GM21529 (cell line): ENCODE results near the gene SH3GL1.

Experiments used
- ATAC-seq: cut with Tn5 transposase; IDR thresholded peaks from one replicate; pipeline ENCODE4 v1.9.1; 2021; ENCODE audit not compliant: unreplicated experiment

Gene SH3GL1

DNA sequence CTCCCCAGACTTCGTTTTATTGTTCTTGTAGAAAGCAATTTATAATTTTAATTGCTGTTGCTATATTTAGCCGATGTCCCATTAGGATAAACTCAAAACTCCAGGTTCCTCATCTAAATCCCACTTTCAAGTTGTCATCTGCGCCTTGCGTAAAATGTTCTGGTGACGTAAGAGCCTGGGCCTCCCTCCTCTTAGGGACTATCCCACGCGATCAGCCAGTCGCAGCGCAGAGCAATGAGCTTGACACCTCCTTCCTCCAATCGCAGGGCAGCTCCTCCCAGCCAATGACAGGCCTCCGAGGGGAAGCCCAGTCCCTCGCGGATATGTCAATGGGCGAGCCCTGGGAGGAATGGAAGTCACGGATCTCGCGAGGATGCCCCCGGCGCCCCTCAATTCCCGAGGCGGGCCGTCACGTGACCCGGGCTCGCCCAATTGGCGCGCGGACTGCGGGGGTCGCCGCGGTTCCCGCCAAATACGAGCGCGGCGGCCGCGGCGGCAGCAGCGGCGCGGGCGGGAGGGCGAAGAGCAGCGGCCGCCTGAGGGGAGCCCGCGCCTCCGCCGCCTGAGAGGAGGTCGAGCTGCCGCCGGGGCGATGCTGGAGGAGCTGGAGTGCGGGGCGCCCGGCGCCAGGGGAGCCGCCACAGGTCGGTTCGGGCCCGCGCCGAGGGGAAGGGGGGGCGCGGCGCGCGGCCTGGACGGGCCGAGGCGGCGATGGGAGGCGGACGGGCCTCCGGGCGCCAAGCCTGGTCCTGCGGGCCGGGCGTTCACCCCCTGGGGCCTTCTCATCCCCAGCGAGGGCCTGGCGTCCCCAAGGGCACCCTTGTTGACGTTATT, 2.0 kb upstream of the SH3GL1 start, which contains the start of gene CHAF1A:
CHAF1A (plus strand) TSS at position 470 of the 834 bp plus-strand sequence; CDS start at position 593, 123 bp downstream.
- ATAC-seq = peak; percentile 78

DNA sequence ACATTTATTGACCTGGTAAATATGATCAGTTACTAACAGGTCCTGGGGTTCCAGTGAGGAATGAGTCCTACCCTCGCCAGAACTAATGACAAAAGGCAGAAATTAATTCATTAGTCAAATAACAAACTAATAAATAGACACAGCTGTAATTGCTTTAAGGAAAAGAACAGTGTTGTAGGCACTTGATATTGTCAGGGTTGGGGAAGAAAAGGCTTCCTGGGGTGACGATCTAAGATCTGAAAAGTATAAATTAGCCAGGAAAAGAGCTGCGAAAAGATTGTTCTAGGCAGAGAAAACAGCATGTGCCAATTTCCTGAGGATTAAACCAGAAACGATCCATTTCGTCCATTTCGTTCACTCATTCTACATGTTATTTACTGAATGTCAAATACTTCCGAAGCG, 1.4 kb upstream of the SH3GL1 start:
- no peak for ATAC-seq

DNA sequence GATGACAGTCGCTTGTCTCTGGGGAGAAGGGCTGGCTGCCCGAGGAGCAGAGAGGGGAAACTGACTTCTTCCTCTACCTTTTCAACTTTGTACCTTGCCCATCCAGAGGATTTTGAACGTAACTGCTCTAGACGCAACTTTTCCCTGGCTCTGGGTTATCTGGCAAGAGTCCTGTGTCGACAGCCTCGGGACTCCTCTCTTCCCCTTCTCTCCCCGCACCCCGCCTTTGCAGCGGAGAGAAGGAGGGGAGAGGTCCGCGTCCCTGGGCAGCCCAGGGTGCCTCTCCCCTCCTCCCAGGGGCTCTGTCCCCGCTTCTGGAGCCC, 574 bp downstream of the SH3GL1 start:
- ATAC-seq = peak; percentile 8

DNA sequence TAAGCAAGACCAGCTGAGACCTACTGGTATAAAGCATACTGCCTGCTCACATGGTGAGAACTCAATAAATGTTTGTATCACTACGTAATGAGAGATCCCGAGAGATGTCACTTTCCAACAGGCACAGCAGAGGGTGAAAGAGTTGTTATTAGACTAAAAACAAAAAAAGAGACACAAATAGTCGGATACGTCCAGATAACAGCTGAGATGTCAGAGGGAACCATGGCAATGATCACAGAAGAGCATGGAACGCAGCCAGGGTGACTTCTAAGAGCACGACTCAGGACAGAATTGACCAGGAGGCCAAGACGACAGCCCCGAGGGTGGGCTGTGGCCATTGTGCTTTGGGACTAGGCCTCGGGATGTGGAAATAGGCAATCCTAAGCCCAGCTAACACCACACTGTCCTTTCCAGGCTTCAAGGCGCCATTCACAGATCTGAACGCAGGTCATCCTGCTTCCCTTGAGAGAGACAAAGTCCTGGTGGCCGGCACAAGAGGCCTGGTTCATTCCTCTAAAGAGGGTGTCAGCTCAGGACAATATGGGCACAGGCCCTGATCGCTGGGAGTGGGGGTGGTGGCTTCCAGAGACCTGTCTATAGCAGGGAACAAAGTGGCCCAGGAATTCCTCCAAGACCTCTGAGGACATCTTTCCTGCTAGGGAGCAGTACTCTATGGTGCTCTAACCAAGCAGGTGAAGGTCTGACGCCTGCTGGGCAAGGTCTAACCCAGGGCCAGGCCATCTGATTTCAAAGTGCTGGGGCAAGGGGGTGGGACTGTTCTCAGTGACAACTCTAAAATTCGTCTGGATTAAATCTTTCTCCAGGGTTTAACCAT, 3.2 kb downstream of the SH3GL1 start:
- ATAC-seq = no peak

DNA sequence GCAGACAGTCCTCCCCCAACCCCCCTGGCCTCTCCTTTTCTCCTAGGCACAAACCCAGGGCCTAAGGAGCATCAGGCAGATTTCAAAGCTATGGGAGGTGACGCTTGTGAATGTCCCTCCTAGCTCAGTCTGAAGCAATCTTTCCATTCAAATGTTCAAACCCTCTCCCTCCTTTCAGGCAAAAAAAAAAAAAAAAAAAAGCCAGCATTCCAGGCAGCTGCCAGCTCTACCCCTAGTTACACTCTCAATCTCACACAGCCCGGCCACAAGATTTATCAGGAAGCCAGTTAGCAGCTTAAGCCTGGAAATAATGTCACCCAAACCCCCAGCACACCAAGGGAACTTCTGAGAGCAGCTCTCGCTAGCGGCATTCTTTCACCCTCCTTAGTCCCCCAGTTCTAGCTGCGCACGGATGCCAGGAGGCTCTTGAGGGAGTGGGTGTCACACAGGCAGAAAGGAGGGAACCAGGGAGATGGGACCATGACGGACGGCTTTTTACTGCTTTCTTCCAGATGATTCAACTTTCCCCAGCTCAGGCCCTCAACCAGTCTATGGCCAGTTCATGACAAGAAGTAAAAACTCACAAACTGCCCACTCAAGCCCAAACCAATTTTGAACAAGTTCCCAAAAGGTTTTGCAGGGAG, 6.3 kb downstream of the SH3GL1 start:
- ATAC-seq = no peak

DNA sequence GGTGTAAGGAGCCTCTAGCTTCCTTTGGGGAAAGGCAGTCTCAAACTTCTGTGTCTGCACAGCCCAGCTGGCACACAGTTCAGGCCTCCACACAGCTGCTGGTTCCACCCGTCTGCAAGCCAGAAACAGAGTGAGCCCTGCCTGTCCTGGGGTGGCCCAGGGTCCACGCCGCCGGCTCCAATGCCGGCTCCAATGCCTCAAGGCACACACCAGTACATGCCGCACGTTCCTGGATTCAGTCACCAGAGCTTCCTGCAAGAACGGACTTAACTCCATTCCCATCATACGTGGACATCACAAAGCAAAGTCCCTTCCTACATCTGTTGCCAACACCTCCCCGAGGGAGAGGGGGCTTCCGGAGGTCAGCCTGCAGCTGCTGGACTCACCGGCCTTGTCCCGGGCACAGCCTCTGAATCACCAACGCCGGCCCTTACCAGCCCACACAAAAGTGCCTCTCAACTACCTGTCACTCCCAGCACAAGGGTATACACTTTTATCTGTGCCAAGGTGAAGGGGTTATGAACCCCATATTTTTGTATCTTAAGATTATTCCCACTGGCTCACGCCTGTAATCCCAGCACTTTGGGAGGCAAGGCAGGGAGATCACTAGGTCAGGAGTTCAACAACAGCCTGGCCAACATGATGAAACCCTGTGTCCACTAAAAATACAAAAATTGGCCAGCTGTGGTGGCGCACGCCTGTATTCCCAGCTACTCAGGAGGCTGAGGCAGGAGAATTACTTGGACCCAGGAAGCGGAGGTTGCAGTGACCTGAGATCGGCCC, 8.5 kb downstream of the SH3GL1 start:
- no peak for ATAC-seq

DNA sequence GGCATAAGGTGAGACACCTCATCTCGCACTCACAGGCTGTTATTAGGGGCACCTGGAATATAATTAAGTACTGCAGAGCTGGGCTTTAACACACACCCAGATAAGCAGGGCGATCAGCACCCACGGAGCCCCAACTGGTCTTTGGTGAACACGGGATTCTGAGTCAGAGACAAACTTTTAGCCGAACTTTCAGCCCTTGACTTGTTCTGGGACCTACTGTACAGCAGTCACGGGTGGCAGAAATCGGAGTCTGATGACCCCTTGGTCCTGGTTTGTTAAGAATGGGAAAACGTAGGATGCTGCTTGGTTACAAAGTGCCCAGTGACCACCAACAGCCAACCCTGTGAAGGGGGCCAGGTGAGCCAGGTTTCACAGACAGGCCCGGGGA, 9.0 kb downstream of the SH3GL1 start:
- no peak for ATAC-seq

DNA sequence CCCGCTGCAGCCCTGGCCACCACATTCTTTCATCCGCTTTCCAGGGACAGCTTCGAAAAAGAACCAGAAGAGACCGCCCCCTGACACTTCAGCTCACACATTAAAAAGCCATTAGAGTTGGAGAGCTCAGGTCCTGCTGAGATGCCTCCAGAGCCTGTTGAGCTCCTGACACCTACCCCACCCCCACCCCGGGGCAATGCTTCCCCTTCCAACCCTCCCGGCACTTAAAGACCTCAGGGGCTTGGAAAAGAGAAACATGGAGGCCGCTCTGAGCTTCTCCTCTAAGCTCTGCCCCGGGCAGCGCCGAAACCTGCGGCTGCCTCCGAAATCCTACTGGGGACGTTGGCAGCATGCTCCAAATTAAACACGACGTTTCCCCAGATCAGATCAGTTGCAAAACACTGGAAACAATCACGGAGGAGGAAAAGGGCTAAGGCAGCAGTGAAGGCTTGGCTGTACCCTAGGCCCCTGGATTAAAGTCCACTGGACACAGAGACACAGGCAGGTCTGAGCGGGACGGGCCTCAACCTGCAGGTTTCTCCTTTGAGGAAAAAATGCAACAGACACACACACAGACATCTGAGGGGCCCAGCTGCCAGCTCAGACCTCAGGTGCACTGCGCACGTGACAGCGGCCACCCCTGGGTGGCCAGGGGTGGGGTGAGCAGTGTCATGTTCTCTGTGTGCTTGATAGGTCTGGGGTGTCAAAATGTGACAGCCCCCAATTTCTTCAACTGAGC, 9.6 kb downstream of the SH3GL1 start:
- ATAC-seq = no peak

DNA sequence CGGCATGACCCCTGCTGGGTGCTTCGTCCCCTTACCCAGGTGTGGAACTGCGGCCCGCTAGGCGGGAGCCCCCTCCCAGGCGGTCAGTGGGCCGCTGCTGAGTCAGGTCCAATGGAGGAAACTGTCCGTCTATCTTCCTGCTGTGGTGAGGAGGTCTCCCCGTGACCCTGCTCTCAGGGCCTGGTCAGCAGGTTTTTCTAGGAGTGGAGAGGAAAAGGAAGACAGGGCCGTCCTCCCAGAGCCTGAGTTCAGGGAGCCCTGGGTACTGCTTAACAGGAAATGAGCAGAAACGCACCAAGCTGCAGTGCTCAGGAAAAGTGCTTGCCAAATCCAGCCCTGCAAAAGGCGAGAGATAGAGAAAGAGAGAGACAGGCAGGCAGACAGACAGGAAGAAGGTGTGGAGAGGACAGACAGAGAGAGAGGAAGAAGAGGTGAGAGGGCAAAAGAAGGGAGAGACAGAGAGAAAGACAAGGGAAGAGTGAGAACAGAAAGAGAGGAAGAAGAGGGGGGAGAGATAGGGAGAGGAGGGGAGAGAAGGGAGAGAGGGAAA, 10.3 kb downstream of the SH3GL1 start:
- no peak for ATAC-seq

DNA sequence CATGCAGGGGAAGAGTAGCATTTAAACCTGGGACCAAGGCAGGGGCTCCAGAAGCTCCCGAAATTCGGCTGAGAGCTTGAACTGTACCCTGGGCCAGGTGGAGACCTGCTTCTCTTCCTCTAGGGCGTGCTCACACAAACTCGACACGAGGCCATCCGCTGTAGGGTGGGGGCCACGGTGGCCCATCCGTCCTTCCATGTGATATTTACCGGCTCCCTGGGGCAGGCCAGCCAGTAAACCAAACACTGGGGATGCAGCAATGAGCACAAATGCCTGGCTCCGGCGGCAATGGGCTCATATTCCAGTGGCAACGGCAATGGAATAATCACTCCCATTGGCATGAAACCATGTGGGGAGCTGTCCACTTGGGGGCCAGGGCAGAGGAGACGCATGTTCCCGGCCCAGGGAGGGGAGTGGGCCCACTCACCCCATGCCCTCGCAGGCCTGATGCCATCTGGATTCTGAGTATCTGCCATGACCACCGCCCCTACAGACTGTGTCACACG, 10.8 kb downstream of the SH3GL1 start:
- no peak for ATAC-seq

DNA sequence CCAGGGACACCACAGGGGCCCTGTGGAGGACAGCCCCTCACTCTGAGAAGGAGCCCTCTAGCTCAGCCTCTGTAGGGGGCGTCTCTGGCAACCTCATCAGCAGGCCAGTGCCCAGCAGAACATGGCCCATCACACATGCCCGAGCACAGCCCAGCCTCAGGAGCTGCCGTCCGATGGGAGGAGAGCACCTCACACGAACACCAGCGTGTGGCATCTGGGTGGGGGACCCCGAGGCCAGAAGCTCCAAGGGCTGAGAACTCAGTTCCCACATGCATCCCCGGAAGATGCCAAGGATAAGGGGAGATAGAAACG, 11.3 kb downstream of the SH3GL1 start:
- ATAC-seq = no peak

DNA sequence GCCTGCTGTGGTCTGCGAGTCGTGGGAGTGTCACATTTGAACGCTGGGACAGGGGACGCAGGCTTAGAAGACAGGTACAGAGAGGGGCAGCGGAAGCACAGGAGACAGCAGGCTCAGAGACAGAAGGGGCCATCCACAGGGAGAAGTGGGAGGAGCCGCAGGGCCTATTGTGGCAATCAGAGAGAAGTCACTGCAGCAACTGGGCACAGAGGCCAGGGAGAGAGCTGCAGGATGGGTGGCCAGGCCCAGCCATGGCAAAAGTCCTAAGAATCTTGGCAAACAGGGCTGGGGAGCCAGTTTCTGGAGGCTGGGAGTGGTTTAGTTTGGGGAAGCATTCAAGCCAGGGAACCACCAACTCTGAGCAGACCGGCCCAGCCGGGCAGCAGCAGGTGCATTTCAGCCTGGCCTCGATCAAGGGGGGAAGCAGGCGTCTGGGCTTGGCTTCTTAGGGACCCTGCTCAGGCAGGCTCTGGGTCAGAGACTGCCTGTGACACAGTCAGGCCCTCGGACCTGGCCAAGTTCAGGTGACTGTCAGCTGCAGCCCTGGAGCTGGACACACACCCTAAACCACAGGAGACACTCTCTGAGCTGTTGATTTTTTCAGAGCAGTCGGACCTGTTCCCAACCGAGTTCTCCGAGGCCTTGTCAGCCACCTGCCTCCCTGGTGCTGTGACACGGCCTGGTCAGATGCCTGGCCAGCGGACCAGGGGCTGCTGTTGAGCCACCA, 11.8 kb downstream of the SH3GL1 start:
- ATAC-seq = no peak

DNA sequence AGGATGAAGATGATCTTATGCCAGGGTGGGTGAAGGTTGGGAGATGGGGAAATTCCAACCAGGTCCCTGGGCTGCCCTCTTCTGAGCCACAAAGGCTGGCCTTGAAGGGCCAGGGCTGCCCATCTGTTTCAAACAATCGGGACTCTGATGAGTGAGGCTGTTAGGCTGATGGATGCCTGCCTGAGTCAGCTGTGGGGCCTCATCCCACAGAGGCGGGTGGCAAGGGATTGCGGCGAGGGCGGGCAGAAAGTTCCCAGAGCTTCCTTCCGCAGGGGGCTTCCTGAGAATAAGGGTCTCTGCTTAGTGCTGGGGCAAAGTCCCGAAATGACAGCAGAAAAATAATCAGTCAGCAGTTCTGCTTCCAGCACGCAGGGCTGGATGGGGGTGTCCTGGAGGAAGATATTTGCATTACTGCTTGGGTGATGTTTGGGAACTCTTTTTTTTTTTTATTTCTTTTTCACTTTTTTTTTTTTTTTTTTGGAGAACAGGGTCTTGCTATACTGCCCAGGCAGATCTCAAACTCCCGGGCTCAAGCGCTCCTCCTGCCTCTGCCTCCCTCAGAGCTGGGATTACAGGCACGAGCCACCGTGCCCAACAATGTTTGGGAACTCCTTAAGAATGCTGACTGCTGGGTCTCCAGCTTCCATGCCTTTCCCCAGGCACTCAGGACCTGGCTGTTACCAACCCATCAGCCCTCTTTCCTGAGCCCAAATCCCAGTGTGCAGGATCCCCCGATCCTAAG, 14.1 kb downstream of the SH3GL1 start:
- no peak for ATAC-seq

DNA sequence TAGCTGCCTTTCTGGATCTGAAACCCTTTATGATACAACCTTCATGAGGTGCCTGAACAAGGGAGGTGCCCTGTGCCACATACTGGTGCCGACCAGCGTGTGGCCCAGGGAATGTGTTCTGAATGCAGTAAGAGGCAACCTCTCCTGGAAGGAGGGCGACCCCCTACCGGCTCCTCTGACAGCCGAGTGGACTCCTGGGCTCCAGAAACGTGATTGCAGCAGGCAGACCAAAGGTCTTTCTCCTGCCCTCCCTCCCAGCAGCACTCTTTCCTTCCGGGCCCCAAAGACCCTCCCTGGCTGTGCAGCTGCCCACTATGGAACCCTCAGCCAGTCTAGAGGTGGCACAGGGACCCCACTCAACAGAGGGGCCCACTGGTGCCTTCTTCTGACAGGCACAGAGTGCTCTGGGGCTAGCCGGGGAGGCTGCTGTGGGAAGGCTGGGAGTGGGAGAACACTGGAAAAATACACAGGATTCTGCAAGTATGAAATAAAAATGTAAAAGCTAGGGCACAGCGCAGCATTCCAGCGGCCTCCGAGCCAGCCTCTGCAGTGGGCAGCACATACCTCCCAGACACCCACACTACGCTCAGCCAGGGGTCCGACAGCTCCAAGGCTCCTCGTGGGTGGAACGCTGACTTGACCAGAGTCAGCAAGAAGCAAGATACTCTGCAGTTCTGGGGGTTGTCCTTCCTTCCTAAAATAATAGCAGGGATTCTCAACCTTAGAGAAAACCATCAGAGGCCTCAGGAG, 14.9 kb downstream of the SH3GL1 start:
- no peak for ATAC-seq

DNA sequence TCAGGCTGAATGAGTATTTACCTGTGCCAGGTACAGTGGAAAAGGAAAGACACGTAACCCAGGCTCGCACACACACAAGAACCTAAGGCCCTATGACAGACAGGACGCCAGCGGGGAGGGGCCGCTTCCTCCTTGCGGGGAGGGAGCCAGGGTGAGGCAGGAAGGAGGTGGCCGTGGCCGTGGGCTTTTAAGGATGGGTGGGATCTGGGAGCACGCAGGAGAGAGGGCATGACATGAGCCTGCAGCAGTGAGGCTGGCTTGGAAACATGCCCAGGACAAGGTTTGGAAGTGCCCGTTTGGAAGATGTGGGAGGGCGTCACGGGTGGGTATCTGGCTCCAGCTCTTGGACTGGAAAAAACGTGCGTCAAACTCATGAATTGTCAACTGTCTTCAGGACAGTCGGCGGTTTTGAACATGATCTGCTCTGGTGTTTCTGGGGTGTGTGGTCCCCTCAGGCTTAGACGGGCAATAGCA, 20.1 kb downstream of the SH3GL1 start:
- ATAC-seq = peak; percentile 21

DNA sequence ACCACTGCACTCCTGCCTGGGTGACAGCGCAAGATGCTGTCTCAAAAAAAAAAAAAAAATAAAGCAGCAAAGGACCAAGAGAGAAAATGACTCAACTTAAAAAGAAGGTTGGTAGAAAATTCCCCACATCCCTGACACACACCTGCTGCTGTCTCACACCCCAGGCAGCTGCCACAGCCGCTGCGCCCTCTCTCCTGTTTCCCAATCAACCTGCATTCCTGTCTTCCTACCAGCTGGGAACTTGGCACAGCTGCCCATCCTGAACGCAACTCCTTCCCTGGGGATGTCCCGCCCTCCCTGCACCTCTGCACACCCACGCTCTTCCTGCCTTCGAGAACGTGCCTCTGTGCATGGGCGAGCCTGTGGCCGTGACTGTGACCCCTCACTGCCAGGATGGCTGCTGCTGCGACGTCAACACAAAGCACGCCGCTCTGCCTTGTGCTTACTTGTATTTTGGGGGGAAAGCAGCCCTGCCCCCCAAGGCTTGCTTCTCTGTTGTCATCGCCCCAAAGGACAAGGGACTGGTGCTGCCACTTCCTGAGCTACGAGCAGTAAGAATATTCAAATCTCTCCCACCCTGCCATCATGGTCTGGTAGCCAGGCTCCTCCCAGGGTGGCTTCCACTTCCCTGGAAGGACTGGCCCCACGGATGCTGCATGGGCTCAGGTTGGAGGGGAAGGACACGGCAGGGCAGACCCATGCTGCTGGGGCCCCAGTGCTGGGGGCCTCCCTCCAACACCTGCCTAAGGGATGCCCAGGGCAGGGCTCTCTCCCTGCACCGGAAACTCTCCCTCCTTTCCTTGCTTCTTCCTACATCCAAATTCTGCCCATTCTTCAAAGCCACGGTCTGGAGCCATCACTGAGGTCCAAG, 20.7 kb downstream of the SH3GL1 start:
- ATAC-seq = peak; percentile 41

DNA sequence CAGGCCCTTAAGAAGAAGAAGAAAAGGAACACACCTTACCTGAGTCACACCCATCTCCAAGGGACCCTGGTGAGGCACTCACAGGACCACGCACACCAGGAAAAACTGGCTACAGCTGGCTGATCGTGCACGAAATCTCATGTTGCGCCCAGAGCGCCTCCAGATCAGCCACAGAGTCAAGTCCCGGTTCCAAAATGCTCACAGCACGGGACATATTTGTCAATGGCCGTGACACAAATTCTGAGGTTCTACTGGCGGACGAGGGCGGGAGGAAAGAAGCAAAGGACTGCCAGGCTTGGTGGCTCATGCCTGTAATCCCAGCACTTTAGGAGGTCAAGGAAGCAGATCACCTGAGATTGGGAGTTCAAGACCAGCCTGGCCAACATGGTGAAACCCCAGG, 21.5 kb downstream of the SH3GL1 start:
- ATAC-seq = no peak
